Trophoblast cell (in vitro differentiated cells and primary cell): ENCODE measurements around the gene ELK3.

Experiments
- DNase-seq, 2 donors: peaks; one replicate each; pipeline ENCODE4 v3.0.0-alpha.2; 2016
- H2AFZ ChIP-seq: 2 replicates; pipeline ENCODE4 v1.6.1; 2013; ENCODE audit warnings: low read length, moderate library complexity, mild to moderate bottlenecking; ENCODE audit not compliant: insufficient read depth, poor library complexity
- H2AK5ac ChIP-seq: 2 replicates; pipeline ENCODE4 v1.6.1; 2013; ENCODE audit warnings: mild to moderate bottlenecking, low read length
- H2BK120ac ChIP-seq: 2 replicates; pipeline ENCODE4 v1.6.1; 2013; ENCODE audit warnings: low read length, mild to moderate bottlenecking, moderate library complexity; ENCODE audit not compliant: insufficient read depth, poor library complexity
- H2BK12ac ChIP-seq: 2 replicates; pipeline ENCODE4 v1.6.1; 2013; ENCODE audit warnings: mild to moderate bottlenecking, low read length, moderate library complexity
- H2BK5ac ChIP-seq: 2 replicates; pipeline ENCODE4 v1.6.1; 2013; ENCODE audit warnings: low read length, low read depth, moderate library complexity, mild to moderate bottlenecking; ENCODE audit not compliant: poor library complexity
- H3K14ac ChIP-seq: 2 replicates; pipeline ENCODE4 v1.6.1; 2013; ENCODE audit warnings: mild to moderate bottlenecking, low read length
- H3K18ac ChIP-seq: 2 replicates; pipeline ENCODE4 v1.6.1; 2013; ENCODE audit warnings: mild to moderate bottlenecking, low read length
- H3K23ac ChIP-seq: 2 replicates; pipeline ENCODE4 v1.6.1; 2013; ENCODE audit warnings: low read length
- H3K27ac ChIP-seq: 2 replicates; pipeline ENCODE4 v1.5.1; 2013; ENCODE audit warnings: low read depth, mild to moderate bottlenecking, inconsistent platforms, low read length, moderate library complexity
- H3K27me3 ChIP-seq: 2 replicates; pipeline ENCODE4 v1.6.1; 2013; ENCODE audit warnings: inconsistent platforms, mild to moderate bottlenecking, low read length, moderate library complexity; ENCODE audit not compliant: insufficient read depth
- H3K36me3 ChIP-seq, 2 experiments: 1 replicate in 1 of 2; 2 replicates in 1 of 2; pipeline ENCODE4 v1.6.1; 2013; ENCODE audit warnings: low read length in 2 of 2, mild to moderate bottlenecking in 2 of 2, moderate library complexity in 1 of 2; ENCODE audit not compliant: insufficient read depth in 2 of 2, control insufficient read depth in 1 of 2
- H3K4ac ChIP-seq: 2 replicates; pipeline ENCODE4 v1.6.1; 2013; ENCODE audit warnings: low read depth, mild to moderate bottlenecking, low read length, moderate library complexity
- H3K4me1 ChIP-seq, 2 experiments: 1 replicate in 1 of 2; 2 replicates in 1 of 2; pipeline ENCODE4 v1.6.1; 2013; ENCODE audit warnings: low read length in 2 of 2, mild to moderate bottlenecking in 2 of 2, moderate library complexity in 1 of 2; ENCODE audit not compliant: insufficient read depth in 2 of 2, control insufficient read depth in 1 of 2
- H3K4me2 ChIP-seq: 2 replicates; pipeline ENCODE4 v1.6.1; 2013; ENCODE audit warnings: inconsistent platforms, mild to moderate bottlenecking, low read length, moderate library complexity
- H3K4me3 ChIP-seq: 2 replicates; pipeline ENCODE4 v1.5.1; 2013; ENCODE audit warnings: mild to moderate bottlenecking, low read depth, low read length, inconsistent platforms
- H3K79me1 ChIP-seq: one replicate; pipeline ENCODE4 v1.6.1; 2013; ENCODE audit warnings: low read length
- H3K79me2 ChIP-seq: 2 replicates; pipeline ENCODE4 v1.6.1; 2013; ENCODE audit warnings: low read length, mild to moderate bottlenecking; ENCODE audit not compliant: control insufficient read depth, insufficient read depth, poor library complexity
- H3K9ac ChIP-seq: 2 replicates; pipeline ENCODE4 v1.6.1; 2013; ENCODE audit warnings: mild to moderate bottlenecking, low read length
- H3K9me3 ChIP-seq: 2 replicates; pipeline ENCODE4 v1.6.1; 2013; ENCODE audit warnings: low read depth, mild to moderate bottlenecking, control low read depth, inconsistent platforms, low read length; ENCODE audit not compliant: insufficient read depth
- H4K12ac ChIP-seq: 2 replicates; pipeline ENCODE4 v1.6.1; 2013; ENCODE audit warnings: low read depth, mild to moderate bottlenecking, low read length, moderate library complexity
- H4K8ac ChIP-seq: 2 replicates; pipeline ENCODE4 v1.6.1; 2013; ENCODE audit warnings: low read depth, mild to moderate bottlenecking, low read length, moderate library complexity
- H4K91ac ChIP-seq: one replicate; pipeline ENCODE4 v1.6.1; 2013; ENCODE audit warnings: low read depth, mild to moderate bottlenecking, low read length, moderate library complexity
- WGBS: extraction: QIAGEN DNeasy Blood & Tissue Kit; methylation state at CpG from one replicate; pipeline ENCODE4 v1.1.7; 2013; ENCODE audit warnings: missing lambda C conversion rate; ENCODE audit not compliant: insufficient read length, insufficient coverage; ENCODE audit errors: extremely low coverage; 5-methylcytosine and 5-hydroxymethylcytosine counted together

Gene ELK3

GRCh38 chr12:96153131-96153725, 40.9 kb upstream of the ELK3 start:
- Histone ChIP-seq H3K4me1 (no peaks in the 10 kb centered on the region), H3K4me2 (no peak overlapping the region), H3K36me3 (no peaks in the 10 kb centered on the region), H3K4me3 (no peak overlapping the region), H3K79me2 (no peaks in the 10 kb centered on the region), H4K91ac (no peak overlapping the region), H2BK12ac (no peak overlapping the region), H2AFZ (no peak overlapping the region), H3K9ac (no peak overlapping the region), H3K18ac (no peak overlapping the region), H3K23ac (no peak overlapping the region), H3K4ac (no peak overlapping the region), H4K8ac (no peak overlapping the region), H3K79me1 (no peaks in the 10 kb centered on the region), H2AK5ac (no peak overlapping the region), H3K14ac (no peak overlapping the region), H3K27ac (no peak overlapping the region), H3K9me3 (no peaks in the 10 kb centered on the region), H4K12ac (no peak overlapping the region), H3K27me3 (no peaks in the 10 kb centered on the region), H2BK120ac (no peak overlapping the region), H2BK5ac (no peak overlapping the region)
- DNase-seq: peak in 1 of 2 donors; percentile 15
- no CpG with 5 or more reads among the region's 19 CpGs for WGBS

- H3K36me3 ChIP-seq: no peaks in the 10 kb centered on the region
- H4K91ac ChIP-seq: no peak overlapping the region
- no peak overlapping the region for H3K4me2 ChIP-seq
- H3K4me1 ChIP-seq: no peaks in the 10 kb centered on the region
- no peaks in the 10 kb centered on the region for H3K79me1 ChIP-seq
- no peak overlapping the region for H3K18ac ChIP-seq
- H2BK12ac ChIP-seq: no peak overlapping the region
- no peak overlapping the region for H3K4ac ChIP-seq
- H3K14ac ChIP-seq: no peak overlapping the region
- no peak overlapping the region for H2AK5ac ChIP-seq
- no peak overlapping the region for H3K9ac ChIP-seq
- no peaks in the 10 kb centered on the region for H3K9me3 ChIP-seq
- H3K27ac ChIP-seq: no peak overlapping the region
- WGBS: no CpG with 5 or more reads among the region's 3 CpGs
- H3K4me3 ChIP-seq: no peak overlapping the region
- no peak overlapping the region for H2BK120ac ChIP-seq
- no peaks in the 10 kb centered on the region for H3K27me3 ChIP-seq
- no peak for DNase-seq
- no peak overlapping the region for H4K8ac ChIP-seq
- H2AFZ ChIP-seq: no peak overlapping the region
- H2BK5ac ChIP-seq: no peak overlapping the region
- H3K23ac ChIP-seq: no peak overlapping the region
- no peak overlapping the region for H4K12ac ChIP-seq
- H3K79me2 ChIP-seq: no peaks in the 10 kb centered on the region
These were observed 39.0 kb upstream of the ELK3 start for GRCh38 chr12:96155181-96155580.

- no CpG with 5 or more reads among the region's 7 CpGs for WGBS
- Histone ChIP-seq H3K18ac (no peak overlapping the region), H2AK5ac (no peak overlapping the region), H2BK120ac (no peak overlapping the region), H3K23ac (no peak overlapping the region), H3K4ac (no peak overlapping the region), H3K27me3 (no peaks in the 10 kb centered on the region), H3K4me1 (no peaks in the 10 kb centered on the region), H4K12ac (no peak overlapping the region), H3K4me2 (no peak overlapping the region), H4K8ac (no peak overlapping the region), H2BK12ac (no peak overlapping the region), H3K27ac (no peak overlapping the region), H3K79me1 (no peaks in the 10 kb centered on the region), H2AFZ (no peak overlapping the region), H2BK5ac (no peak overlapping the region), H3K9ac (no peak overlapping the region), H3K14ac (no peak overlapping the region), H3K36me3 (no peaks in the 10 kb centered on the region), H3K4me3 (no peak overlapping the region), H3K79me2 (no peaks in the 10 kb centered on the region), H4K91ac (no peak overlapping the region), H3K9me3 (no peaks in the 10 kb centered on the region)
- no peak for DNase-seq
These were observed 38.4 kb upstream of the ELK3 start for GRCh38 chr12:96155781-96156180.

- Histone ChIP-seq H3K18ac (no peak overlapping the region), H2BK12ac (no peak overlapping the region), H3K79me1 (no peaks in the 10 kb centered on the region), H4K8ac (no peak overlapping the region), H3K23ac (no peak overlapping the region), H3K9ac (no peak overlapping the region), H2AK5ac (no peak overlapping the region), H4K12ac (no peak overlapping the region), H3K14ac (no peak overlapping the region), H3K79me2 (no peaks in the 10 kb centered on the region), H3K4me1 (no peaks in the 10 kb centered on the region), H3K9me3 (no peaks in the 10 kb centered on the region), H3K36me3 (no peaks in the 10 kb centered on the region), H2AFZ (no peak overlapping the region), H3K27me3 (no peaks in the 10 kb centered on the region), H2BK120ac (no peak overlapping the region), H3K27ac (no peak overlapping the region), H4K91ac (no peak overlapping the region), H3K4me3 (no peak overlapping the region), H3K4me2 (no peak overlapping the region), H2BK5ac (no peak overlapping the region), H3K4ac (no peak overlapping the region)
- WGBS: no CpG with 5 or more reads among the region's 3 CpGs
- no peak for DNase-seq
These were observed 38.0 kb upstream of the ELK3 start for GRCh38 chr12:96156211-96156610.
